Endodermal cell (in vitro differentiated cells): Measurements from ENCODE around the gene SLC1A7. TPM values are rescaled to one million over a fixed set of nuclear protein-coding genes. Genes with fewer than 3 reads are reported as not detected.
A peak's percentile ranks its signal among the peaks of the same experiment; 100 is the strongest.

Source experiments
- DNase-seq: peaks from one replicate; pipeline ENCODE4 v3.0.0-alpha.2; 2017
- H3K27ac ChIP-seq: 2 replicates; pipeline ENCODE4 v1.5.1; 2013; ENCODE audit warnings: mild to moderate bottlenecking, low read depth, low read length, moderate library complexity
- H3K27me3 ChIP-seq: 2 replicates; pipeline ENCODE4 v1.6.1; 2013; ENCODE audit warnings: mild to moderate bottlenecking, low read length, moderate library complexity; ENCODE audit not compliant: insufficient read depth, control insufficient read depth, poor library complexity, severe bottlenecking
- H3K36me3 ChIP-seq: 2 replicates; pipeline ENCODE4 v1.7.0; 2013; ENCODE audit warnings: mild to moderate bottlenecking, low read length, moderate library complexity; ENCODE audit not compliant: control insufficient read depth, insufficient read depth
- H3K4me1 ChIP-seq: one replicate; pipeline ENCODE4 v1.7.0; 2013; ENCODE audit warnings: low read length; ENCODE audit not compliant: control insufficient read depth, insufficient read depth
- H3K4me3 ChIP-seq: 2 replicates; pipeline ENCODE4 v1.5.1; 2013; ENCODE audit warnings: mild to moderate bottlenecking, low read length, moderate library complexity
- H3K9ac ChIP-seq: 2 replicates; pipeline ENCODE4 v1.6.1; 2013; ENCODE audit warnings: mild to moderate bottlenecking, low read length, moderate library complexity; ENCODE audit not compliant: poor library complexity, severe bottlenecking; ENCODE audit errors: extremely low read depth
- H3K9me3 ChIP-seq: 2 replicates; pipeline ENCODE4 v1.6.1; 2013; ENCODE audit warnings: mild to moderate bottlenecking, low read length, moderate library complexity; ENCODE audit not compliant: control insufficient read depth
- H3K27ac Mint-ChIP-seq: 2 replicates; pipeline ENCODE4 v1.8.0; 2020; ENCODE audit warnings: mixed read lengths
- H3K27me3 Mint-ChIP-seq: 2 replicates; pipeline ENCODE4 v1.8.0; 2021; ENCODE audit warnings: mild to moderate bottlenecking, mixed read lengths; ENCODE audit not compliant: insufficient read depth
- H3K36me3 Mint-ChIP-seq: 2 replicates; pipeline ENCODE4 v1.8.0; 2020; ENCODE audit warnings: low read depth, mixed read lengths
- H3K4me1 Mint-ChIP-seq: 2 replicates; pipeline ENCODE4 v1.8.0; 2020; ENCODE audit warnings: mixed read lengths
- H3K4me3 Mint-ChIP-seq: 2 replicates; pipeline ENCODE4 v1.8.0; 2020; ENCODE audit warnings: mild to moderate bottlenecking, moderate library complexity, mixed read lengths
- H3K9me3 Mint-ChIP-seq: 2 replicates; pipeline ENCODE4 v1.8.0; 2020; ENCODE audit warnings: mild to moderate bottlenecking, mixed read lengths
- WGBS, 2 experiments: methylation state at CpG; one replicate each; pipeline versions ENCODE4 v1.1.5 to v1.1.7; 2013; ENCODE audit warnings: missing lambda C conversion rate in 2 of 2, mixed read lengths in 1 of 2; ENCODE audit not compliant: insufficient coverage in 1 of 2, insufficient read length in 1 of 2; 5-methylcytosine and 5-hydroxymethylcytosine counted together
- total RNA-seq, 2 donors: library from RNA; stranded (reverse); fragmentation: NEBNext Ultra II Directional in 1 of 2; extraction: Animal tissue kit (Norgen Biotek cat#: 25700) in 1 of 2; gene quantifications; 2 replicates in 1 of 2; 3 replicates in 1 of 2; pipeline ENCODE4 v1.2.1, GENCODE V29; 2021
- TF ChIP-seq, protein P1 (sequence below): fragments of 200-600 bp; sonication (generic); conservative IDR thresholded peaks from 2 replicates; pipeline ENCODE4 v1.5.0; 2021; ENCODE audit warnings: antibody characterized with exemption, mild to moderate bottlenecking

SLC1A7 gene
- total RNA-seq, 2 donors from 2014 or later, result 1.7 to 2.3 TPM

DNA sequence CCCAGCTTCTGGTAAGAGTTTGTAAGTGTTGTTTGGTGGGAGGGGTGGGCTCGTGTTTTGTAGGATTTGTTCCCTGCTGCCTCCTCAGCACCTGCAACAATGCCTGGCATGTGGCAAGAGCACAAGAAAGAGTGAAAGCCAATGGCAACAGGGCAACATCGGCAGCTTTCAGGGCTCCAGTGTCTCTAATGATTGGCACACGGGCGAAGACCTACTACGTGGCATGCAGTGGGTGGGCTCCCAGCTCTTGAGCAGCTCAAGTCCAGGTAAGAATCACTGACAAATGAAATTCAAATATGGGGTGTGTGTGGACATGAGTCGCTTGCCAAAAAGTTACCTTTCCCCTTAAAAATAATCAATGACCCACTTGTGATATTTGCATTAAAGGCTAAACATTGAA lies 23.9 kb upstream of the SLC1A7 start:
- H3K27me3 Mint-ChIP-seq, result peaks cover 21% of the 10 kb centered on the region
- H3K4me3 Mint-ChIP-seq, result no peak overlapping the region

DNA sequence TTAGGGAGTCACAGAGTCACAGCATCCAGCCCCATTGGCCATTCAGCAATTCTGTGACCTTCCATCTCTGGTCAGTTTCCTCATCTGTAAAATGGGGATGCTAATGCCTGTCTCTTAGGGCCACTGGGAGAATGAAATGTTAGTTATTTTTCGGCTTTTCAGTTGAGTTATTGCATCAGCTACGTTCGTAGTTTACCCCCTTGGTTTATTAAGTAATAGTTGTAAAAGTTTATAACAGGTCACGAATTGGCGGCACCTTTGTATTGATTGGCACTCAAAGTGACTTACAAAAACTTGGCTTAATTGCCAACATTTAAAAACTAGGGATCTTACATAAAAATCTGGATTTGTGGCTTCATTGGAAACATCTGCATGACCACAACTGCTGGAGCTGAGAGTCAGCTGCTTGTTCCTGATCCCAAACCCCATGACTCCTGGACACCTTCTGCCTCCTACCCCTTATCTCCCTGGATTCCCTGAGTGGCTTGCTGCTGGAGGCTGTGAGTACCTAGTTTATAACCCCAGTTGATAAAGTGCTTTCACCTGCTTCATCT lies 23.0 kb upstream of the SLC1A7 start:
- Mint-ChIP-seq H3K9me3 (no peaks in the 10 kb centered on the region), H3K36me3 (no peaks in the 10 kb centered on the region), H3K27ac (no peak overlapping the region), H3K4me1 (peaks cover 16% of the 10 kb centered on the region), H3K27me3 (peaks cover 21% of the 10 kb centered on the region), H3K4me3 (no peak overlapping the region)
- H3K4me3 ChIP-seq, result no peak overlapping the region
- no peak overlapping the region for H3K9ac ChIP-seq
- H3K27ac ChIP-seq, result no peak overlapping the region
- peak; percentile 51 for DNase-seq
- WGBS, 2 experiments, result 77 to 92% methylated on average over 3 to 5 of the region's 5 CpGs
- peaks cover 8% of the 10 kb centered on the region for H3K27me3 ChIP-seq
- no peaks in the 10 kb centered on the region for H3K4me1 ChIP-seq
- TF ChIP-seq, protein P1, sequence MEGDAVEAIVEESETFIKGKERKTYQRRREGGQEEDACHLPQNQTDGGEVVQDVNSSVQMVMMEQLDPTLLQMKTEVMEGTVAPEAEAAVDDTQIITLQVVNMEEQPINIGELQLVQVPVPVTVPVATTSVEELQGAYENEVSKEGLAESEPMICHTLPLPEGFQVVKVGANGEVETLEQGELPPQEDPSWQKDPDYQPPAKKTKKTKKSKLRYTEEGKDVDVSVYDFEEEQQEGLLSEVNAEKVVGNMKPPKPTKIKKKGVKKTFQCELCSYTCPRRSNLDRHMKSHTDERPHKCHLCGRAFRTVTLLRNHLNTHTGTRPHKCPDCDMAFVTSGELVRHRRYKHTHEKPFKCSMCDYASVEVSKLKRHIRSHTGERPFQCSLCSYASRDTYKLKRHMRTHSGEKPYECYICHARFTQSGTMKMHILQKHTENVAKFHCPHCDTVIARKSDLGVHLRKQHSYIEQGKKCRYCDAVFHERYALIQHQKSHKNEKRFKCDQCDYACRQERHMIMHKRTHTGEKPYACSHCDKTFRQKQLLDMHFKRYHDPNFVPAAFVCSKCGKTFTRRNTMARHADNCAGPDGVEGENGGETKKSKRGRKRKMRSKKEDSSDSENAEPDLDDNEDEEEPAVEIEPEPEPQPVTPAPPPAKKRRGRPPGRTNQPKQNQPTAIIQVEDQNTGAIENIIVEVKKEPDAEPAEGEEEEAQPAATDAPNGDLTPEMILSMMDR, result no peak
- no peaks in the 10 kb centered on the region for H3K36me3 ChIP-seq
- no peaks in the 10 kb centered on the region for H3K9me3 ChIP-seq

More for the DNA sequence above, 23.9 kb upstream of the SLC1A7 start:
- TF ChIP-seq, protein P1, result no peak
- Mint-ChIP-seq H3K36me3 (no peaks in the 10 kb centered on the region), H3K4me1 (peaks cover 16% of the 10 kb centered on the region), H3K27ac (no peak overlapping the region), H3K9me3 (no peaks in the 10 kb centered on the region)
- WGBS, 2 experiments, result 81 to 87% methylated on average over 3 to 6 of the region's 6 CpGs
- Histone ChIP-seq H3K9me3 (no peaks in the 10 kb centered on the region), H3K36me3 (no peaks in the 10 kb centered on the region), H3K9ac (no peak overlapping the region), H3K27ac (no peak overlapping the region), H3K27me3 (peaks cover 8% of the 10 kb centered on the region), H3K4me3 (no peak overlapping the region), H3K4me1 (no peaks in the 10 kb centered on the region)
- peak; percentile 48 for DNase-seq

DNA sequence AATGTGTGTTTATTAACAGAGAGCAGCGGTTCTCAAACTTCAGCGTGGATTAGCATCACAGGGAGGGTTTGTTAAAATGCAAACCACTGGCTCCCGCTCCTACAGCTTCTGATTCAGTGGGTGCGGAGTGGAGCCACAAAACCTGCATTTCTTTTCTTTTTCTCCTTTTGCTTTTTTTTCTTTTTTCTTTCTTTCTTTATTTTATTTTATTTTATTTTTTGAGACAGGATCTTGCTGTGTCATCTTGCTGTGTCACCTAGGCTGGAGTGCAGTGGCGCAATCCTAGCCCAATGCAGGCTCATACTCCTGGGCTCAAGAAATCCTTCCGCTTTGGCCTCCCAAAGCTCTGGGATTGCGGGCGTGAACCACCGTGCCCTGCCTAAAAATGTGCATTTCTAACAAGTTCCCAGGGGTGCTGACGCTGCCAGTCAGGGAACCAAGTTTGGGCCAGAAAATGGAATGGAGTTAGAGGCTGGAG lies 20.9 kb upstream of the SLC1A7 start:
- Mint-ChIP-seq H3K9me3 (no peaks in the 10 kb centered on the region), H3K4me1 (peaks cover 16% of the 10 kb centered on the region), H3K27ac (no peak overlapping the region), H3K36me3 (no peaks in the 10 kb centered on the region), H3K27me3 (peaks cover 23% of the 10 kb centered on the region), H3K4me3 (no peak overlapping the region)
- TF ChIP-seq, protein P1, result no peak
- H3K9me3 ChIP-seq, result no peaks in the 10 kb centered on the region
- 58 to 66% methylated on average over 8 to 10 of the region's 10 CpGs for WGBS, 2 experiments
- H3K27me3 ChIP-seq, result peaks cover 8% of the 10 kb centered on the region
- no peak overlapping the region for H3K9ac ChIP-seq
- H3K4me1 ChIP-seq, result no peaks in the 10 kb centered on the region
- no peaks in the 10 kb centered on the region for H3K36me3 ChIP-seq
- no peak overlapping the region for H3K4me3 ChIP-seq
- peak; percentile 62 for DNase-seq
- no peak overlapping the region for H3K27ac ChIP-seq
